ENCODE data around the gene USP14. TPM values are rescaled to one million over a fixed set of nuclear protein-coding genes. Genes with fewer than 3 reads are reported as not detected.
A peak's percentile ranks its signal among the peaks of the same experiment; 100 is the strongest.

USP14 gene
- total RNA-seq, 1 donor = 21.4 TPM

DNA sequence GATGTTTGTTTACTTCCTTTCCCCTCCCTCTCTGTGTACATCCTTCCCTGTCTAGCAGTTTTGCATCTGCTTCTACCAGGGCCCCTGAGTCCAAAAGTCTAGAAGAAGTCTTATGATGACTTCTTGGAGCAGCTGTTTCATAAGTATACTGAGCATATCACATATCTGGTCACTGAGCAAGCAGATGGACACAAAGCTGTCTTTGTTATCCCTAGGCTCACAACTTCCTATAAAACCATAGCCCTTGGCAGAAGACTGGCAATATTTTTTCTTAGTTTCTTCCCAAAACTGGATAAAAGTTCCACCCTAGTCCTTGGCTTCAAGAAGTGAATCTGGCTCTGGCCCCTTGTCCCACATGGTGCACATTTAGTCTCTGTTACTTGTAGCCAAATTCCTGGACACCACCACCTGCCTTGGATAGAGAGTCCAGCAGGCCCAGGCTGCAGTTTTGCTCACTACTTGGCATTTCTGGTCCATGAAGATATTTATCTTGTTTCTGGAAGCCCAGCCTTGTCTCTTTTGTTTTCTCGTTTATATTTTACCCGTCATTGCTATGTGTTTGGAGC, 87.0 kb downstream of the USP14 start:
- TF ChIP-seq, protein P1, sequence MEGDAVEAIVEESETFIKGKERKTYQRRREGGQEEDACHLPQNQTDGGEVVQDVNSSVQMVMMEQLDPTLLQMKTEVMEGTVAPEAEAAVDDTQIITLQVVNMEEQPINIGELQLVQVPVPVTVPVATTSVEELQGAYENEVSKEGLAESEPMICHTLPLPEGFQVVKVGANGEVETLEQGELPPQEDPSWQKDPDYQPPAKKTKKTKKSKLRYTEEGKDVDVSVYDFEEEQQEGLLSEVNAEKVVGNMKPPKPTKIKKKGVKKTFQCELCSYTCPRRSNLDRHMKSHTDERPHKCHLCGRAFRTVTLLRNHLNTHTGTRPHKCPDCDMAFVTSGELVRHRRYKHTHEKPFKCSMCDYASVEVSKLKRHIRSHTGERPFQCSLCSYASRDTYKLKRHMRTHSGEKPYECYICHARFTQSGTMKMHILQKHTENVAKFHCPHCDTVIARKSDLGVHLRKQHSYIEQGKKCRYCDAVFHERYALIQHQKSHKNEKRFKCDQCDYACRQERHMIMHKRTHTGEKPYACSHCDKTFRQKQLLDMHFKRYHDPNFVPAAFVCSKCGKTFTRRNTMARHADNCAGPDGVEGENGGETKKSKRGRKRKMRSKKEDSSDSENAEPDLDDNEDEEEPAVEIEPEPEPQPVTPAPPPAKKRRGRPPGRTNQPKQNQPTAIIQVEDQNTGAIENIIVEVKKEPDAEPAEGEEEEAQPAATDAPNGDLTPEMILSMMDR (IDR thresholded peaks at IDR 0.05; ENCODE audit: extremely low read depth, low read depth, low read length) = no peak
- no peak for DNase-seq (ENCODE audit: insufficient read length, low spot score, missing footprints)
- Histone ChIP-seq H3K4me1 (ENCODE audit: insufficient read depth, low read length) (peaks cover 2% of the 10 kb centered on the region), H3K4me3 (ENCODE audit: insufficient read depth, low read length) (no peak overlapping the region), H4K20me1 (ENCODE audit: insufficient read depth, low read length) (peaks cover under 1% of the 10 kb centered on the region), H3K79me2 (ENCODE audit: insufficient read depth, low read length) (no peaks in the 10 kb centered on the region), H3K27ac (ENCODE audit: low read depth, low read length) (no peak overlapping the region), H3K36me3 (ENCODE audit: insufficient read depth, low read length) (peaks cover 38% of the 10 kb centered on the region), H3K27me3 (ENCODE audit: insufficient read depth, low read length) (no peaks in the 10 kb centered on the region), H3K9me3 (ENCODE audit: low read depth, low read length) (no peaks in the 10 kb centered on the region), H2AFZ (ENCODE audit: low read length) (no peak overlapping the region), H3K4me2 (ENCODE audit: insufficient read depth, low read length) (no peak overlapping the region)

DNA sequence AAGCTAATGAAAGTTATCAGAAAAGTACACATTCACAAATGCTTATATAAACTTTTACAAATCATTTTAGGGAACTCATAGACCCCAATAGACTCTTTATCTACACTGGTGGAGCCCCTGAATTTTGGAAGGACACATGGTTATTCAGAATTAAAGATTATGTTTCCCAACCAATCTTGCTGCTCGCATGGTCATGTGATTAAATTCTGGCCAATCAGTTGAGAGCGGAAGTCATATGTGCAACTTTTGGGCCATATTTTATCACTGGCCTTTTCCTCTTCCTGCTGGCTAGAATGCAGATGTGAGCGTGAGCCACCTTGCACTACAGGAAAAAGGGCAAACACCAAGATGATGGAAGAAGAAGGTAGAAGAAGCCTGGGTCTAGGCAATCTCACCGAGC, 89.7 kb downstream of the USP14 start:
- no peak for DNase-seq (ENCODE audit: insufficient read length, low spot score, missing footprints)
- TF ChIP-seq, protein P1 (IDR thresholded peaks at IDR 0.05; ENCODE audit: extremely low read depth, low read depth, low read length) = no peak
- Histone ChIP-seq H3K9me3 (ENCODE audit: low read depth, low read length) (no peaks in the 10 kb centered on the region), H3K79me2 (ENCODE audit: insufficient read depth, low read length) (no peaks in the 10 kb centered on the region), H2AFZ (ENCODE audit: low read length) (no peak overlapping the region), H3K27me3 (ENCODE audit: insufficient read depth, low read length) (no peaks in the 10 kb centered on the region), H3K4me1 (ENCODE audit: insufficient read depth, low read length) (no peaks in the 10 kb centered on the region), H3K36me3 (ENCODE audit: insufficient read depth, low read length) (peaks cover 55% of the 10 kb centered on the region), H3K27ac (ENCODE audit: low read depth, low read length) (no peak overlapping the region), H3K4me2 (ENCODE audit: insufficient read depth, low read length) (no peak overlapping the region), H4K20me1 (ENCODE audit: insufficient read depth, low read length) (no peaks in the 10 kb centered on the region), H3K4me3 (ENCODE audit: insufficient read depth, low read length) (no peak overlapping the region)

DNA sequence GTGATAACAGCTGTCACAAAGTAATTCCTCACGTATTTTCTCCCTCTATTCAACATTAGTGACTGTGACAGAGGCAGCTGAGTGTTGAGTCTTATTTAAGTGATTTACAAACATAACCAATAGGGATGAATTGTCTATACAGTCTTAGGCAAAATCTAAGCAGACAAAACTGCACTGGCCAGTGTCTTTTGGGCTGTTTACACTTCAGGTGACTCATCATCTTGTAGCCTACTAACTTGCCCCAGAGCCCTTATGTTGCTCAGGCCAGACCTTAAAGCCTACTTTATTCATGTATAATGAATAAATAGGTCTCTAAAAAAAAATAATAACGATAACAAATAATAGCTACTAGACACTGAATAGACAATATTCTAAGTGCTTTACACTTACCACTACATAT, 92.3 kb downstream of the USP14 start:
- no peaks in the 10 kb centered on the region for H4K20me1 ChIP-seq (ENCODE audit: insufficient read depth, low read length)
- H3K4me1 ChIP-seq (ENCODE audit: insufficient read depth, low read length) = no peaks in the 10 kb centered on the region
- peak; percentile 63 for DNase-seq (ENCODE audit: insufficient read length, low spot score, missing footprints)
- no peaks in the 10 kb centered on the region for H3K79me2 ChIP-seq (ENCODE audit: insufficient read depth, low read length)
- TF ChIP-seq, protein P1 (IDR thresholded peaks at IDR 0.05; ENCODE audit: extremely low read depth, low read depth, low read length) = no peak
- peaks cover 54% of the 10 kb centered on the region for H3K36me3 ChIP-seq (ENCODE audit: insufficient read depth, low read length)
- H3K9me3 ChIP-seq (ENCODE audit: low read depth, low read length) = no peaks in the 10 kb centered on the region
- no peak overlapping the region for H3K4me2 ChIP-seq (ENCODE audit: insufficient read depth, low read length)
- no peaks in the 10 kb centered on the region for H3K27me3 ChIP-seq (ENCODE audit: insufficient read depth, low read length)
- H2AFZ ChIP-seq (ENCODE audit: low read length) = no peak overlapping the region
- no peak overlapping the region for H3K4me3 ChIP-seq (ENCODE audit: insufficient read depth, low read length)
- no peak overlapping the region for H3K27ac ChIP-seq (ENCODE audit: low read depth, low read length)

DNA sequence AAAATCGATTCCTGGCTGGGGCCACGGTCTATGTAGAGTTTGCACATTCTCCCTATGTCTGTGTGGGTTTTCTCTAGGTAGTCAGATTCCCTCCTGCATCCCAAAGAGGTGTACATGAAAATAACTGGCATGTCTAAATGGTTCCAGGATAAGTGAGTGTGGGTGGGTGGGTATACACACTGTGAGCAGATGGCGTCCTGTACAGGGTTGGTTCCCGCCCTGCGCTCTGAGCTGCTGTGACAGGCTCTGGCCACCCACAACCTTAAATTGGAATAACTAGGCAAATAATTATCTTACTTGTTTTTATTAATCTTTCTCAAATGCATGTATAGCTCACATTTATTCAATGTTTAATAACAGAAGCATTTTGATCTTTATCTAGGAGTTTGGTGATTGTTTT, 93.2 kb downstream of the USP14 start:
- Histone ChIP-seq H3K36me3 (ENCODE audit: insufficient read depth, low read length) (peaks cover 57% of the 10 kb centered on the region), H3K27me3 (ENCODE audit: insufficient read depth, low read length) (no peaks in the 10 kb centered on the region), H3K4me2 (ENCODE audit: insufficient read depth, low read length) (no peak overlapping the region), H2AFZ (ENCODE audit: low read length) (no peak overlapping the region), H3K4me1 (ENCODE audit: insufficient read depth, low read length) (no peaks in the 10 kb centered on the region), H3K27ac (ENCODE audit: low read depth, low read length) (no peak overlapping the region), H3K4me3 (ENCODE audit: insufficient read depth, low read length) (no peak overlapping the region), H3K9me3 (ENCODE audit: low read depth, low read length) (no peaks in the 10 kb centered on the region), H3K79me2 (ENCODE audit: insufficient read depth, low read length) (no peaks in the 10 kb centered on the region), H4K20me1 (ENCODE audit: insufficient read depth, low read length) (no peaks in the 10 kb centered on the region)
- TF ChIP-seq, protein P1 (IDR thresholded peaks at IDR 0.05; ENCODE audit: extremely low read depth, low read depth, low read length) = no peak
- DNase-seq (ENCODE audit: insufficient read length, low spot score, missing footprints) = no peak
